GM18868 (cell line): Measurements from ENCODE around the gene RNF169.

Experiments
- ATAC-seq: cut with Tn5 transposase; IDR thresholded peaks from one replicate; pipeline ENCODE4 v1.9.1; 2021; ENCODE audit warnings: mild to moderate bottlenecking, moderate library complexity; ENCODE audit not compliant: unreplicated experiment

RNF169 gene

GRCh38 chr11:74866557-74866956, 117.9 kb downstream of the RNF169 start:
- no peak for ATAC-seq

GRCh38 chr11:74870485-74870884, 121.8 kb downstream of the RNF169 start:
- no peak for ATAC-seq

- no peak for ATAC-seq
These were observed 122.4 kb downstream of the RNF169 start for GRCh38 chr11:74871037-74871436.

GRCh38 chr11:74877132-74877531, 128.5 kb downstream of the RNF169 start:
- ATAC-seq: no peak
